ENCODE results near the gene PCNX1.

PCNX1 gene

DNA sequence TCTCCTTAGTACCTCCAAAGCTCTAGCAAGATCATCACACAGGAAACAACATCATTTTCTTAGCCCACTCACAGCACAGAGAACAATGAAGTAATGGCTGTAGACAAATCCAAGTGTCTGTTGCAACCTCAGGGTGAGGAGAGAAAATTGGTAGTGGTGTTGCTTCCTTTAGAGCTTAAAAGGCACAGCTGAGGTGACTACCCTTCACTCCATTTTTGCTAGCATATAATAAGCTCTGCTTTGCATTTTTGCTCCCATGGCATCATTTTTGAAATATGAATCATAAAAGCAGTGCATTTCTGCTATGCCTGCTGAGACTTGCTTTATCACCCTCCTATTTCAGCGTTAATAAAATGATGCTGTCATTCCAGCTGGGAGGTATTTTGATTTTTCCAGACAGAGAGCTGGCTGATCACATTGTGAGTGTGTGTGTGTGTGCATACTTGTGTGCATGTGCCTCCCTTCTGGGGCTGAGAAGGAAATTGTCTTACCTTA is 18.5 kb upstream of the PCNX1 start:
- DNase-seq (ENCODE audit: low spot score): no peak

DNA sequence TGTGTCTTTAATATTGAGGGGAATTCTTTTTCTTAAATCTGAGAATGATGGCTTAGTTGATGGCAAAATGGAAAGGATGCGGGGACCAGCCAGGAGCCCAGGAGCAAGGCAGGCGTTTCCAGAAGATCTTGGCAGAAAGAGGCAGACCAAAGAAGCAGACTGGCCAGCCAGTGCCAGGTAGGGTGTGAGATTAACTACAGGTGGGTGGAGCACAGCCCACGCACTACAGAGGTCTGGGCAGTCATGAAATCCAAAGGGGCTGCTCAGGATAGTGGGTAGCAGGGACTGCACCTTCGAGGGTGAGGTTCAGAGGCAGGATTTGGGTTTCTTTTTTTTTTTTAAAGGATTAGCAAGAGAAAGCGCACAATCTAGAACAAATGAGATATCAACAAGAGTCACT is 17.7 kb upstream of the PCNX1 start:
- DNase-seq (ENCODE audit: low spot score): no peak

DNA sequence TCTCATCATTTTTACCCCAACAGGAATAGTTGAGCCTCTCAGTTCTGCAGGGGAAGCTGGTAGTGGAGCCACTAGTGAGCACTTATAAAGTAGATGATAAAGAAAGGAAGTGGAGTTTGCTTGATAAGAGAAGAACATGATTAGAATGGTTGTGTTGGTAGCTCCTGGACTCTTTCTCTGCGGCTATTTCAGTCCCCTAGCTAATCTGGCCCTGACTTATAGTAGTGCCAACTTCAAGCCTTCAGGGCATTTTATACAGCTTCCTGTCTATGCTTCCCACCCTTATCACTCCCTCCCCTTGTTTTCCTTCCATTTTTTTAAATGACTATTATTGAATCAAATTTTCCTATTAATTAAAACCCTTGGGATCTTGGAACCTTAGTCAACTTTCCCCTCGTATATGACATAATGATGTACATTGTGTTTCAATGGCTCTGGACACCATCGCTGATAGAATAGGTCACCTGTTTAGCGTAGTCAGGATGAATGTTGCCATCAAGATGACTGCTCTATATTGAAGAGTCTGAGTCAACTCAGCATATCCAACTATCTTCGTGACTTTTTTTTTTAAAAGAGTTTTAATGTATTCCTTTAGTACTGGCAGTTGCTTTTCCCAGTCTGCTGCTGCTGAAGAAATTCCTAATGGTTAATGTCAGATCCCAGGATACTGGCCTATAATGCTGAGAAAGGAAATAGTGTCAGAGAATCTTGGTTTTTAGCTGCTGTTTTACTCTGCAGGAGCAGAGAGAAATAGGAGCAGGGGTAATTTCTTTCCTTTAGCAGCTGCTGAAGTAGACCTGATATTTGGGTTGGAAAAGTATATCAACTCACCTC is 16.2 kb upstream of the PCNX1 start:
- no peak for DNase-seq (ENCODE audit: low spot score)

DNA sequence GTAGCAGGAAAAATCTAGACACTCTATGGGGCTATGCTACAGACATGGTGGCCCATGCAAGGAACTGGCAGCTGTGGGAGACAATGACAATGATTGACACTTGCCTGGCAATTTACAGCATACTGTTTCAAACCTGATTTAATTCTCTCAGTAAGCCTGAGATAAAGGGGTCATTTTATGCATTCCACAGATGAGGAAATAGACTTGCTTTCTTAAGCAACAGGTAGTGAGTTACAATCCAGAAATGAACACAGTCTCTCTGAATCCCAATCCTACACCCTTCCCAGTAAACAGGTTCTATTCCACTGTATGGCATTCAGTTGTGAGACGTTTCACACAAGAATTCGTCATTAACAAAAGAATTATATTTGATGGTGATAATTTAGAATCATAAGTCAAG is 15.5 kb upstream of the PCNX1 start:
- no peak for DNase-seq (ENCODE audit: low spot score)

DNA sequence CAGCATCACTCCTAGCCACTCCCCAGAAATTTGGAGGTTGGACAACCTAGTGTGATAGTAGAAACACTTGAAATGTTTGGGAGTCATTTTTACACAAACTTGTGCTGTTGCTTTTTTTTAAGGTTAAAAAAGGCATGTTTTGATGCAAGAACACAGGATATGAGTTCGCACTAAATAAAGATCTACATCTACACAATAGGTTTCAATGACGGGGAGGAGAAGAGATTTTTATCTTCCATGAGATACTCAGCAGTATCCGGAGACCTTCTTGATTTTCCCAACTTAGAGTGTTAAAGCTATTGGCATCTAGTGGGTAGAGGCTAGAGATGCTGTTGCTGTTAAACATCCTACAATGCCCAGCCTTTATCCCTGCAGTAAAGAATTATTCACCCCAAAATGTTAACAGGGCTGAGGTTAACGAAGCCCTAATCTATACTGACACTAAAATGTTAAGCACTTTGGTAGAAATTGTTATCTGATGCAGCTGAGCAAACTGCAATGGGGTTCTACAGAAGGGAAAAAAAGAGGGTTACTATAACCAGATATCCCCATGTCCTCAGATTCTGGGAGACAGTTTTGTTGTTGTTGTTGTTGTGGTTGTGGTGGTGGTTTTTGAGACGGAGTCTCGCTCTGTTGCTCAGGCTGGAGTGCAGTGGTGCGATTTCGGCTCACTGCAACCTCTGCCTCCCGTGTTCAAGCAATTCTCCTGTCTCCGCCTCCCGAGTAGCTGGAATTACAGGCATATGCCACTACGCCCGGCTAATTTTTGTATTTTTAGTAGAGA is 14.0 kb upstream of the PCNX1 start:
- no peak for DNase-seq (ENCODE audit: low spot score)

DNA sequence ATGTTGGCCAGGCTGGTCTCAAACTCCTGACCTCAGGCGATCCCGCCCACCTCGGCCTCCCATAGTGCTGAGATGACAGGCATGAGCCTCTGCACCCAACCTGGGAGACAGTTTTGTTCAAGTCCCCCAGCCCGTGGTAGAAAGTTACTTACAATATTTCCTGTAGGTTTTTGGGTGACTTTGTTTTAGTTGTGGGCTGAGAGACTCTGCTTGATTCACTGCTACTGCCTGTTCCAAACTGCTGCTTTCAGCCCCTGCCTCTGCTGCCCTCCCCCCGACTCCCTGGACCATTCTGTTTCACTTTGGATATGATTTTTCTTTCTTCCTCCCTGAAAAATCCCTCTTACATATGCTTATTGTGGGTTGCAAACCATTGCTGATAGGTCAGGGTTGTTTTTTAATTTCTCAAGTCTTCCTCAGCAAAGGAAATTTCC is 13.4 kb upstream of the PCNX1 start:
- DNase-seq (ENCODE audit: low spot score): no peak

DNA sequence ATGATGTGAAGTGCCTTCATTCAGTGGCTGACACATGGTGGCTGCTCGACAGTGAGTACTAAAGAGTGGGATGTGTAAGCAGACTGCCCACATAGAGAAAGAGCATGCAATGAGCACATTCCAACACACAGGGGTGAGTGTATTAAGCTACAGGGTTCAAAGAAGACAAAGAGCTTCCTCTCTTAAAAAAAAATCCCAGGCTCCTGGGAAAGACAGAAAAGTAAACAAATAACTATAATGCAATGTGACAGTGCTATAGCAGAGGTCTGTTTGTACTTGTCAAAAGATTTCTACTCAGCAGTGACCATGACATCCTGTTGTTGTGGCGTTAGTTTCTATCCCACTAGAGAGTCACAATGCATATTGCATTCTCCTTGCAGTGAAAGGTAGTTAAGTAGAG is 12.4 kb upstream of the PCNX1 start:
- no peak for DNase-seq (ENCODE audit: low spot score)

DNA sequence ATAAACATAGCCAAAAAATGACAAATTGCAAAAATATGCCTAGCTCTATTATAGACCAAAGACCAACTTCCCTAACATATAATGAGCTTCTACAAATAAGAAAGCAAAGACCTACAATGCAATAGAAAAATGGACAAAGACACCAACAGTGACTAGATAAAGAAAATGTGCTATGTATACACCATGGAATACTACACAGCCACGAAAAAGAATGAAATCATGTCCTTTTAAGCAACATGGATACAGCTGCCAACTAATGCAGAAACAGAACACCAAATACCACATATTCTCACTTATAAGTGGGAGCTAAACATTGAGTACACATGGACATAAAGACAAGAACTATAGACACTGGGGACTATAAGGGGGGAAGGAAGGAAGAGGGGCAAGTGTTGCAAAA is 10.9 kb upstream of the PCNX1 start:
- DNase-seq (ENCODE audit: low spot score): no peak

DNA sequence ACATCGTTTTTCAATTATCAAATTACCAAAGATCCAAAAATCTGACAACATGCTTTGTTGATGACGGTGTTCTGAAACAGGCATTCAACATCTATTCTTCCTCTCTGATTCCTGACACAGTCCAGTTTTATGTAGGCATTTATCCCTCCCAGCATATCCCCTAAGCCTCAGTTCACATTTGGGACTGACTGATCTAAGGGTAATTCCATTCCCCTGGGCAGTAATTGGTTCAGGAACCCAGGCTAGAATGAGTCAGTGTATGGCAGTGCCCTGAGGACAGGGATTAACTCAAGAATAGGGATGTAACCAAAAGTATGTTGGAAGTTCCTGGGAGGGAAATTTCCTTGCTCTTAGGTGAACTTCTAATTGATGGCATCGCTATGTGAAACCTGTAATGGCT is 10.3 kb upstream of the PCNX1 start:
- DNase-seq (ENCODE audit: low spot score): no peak

DNA sequence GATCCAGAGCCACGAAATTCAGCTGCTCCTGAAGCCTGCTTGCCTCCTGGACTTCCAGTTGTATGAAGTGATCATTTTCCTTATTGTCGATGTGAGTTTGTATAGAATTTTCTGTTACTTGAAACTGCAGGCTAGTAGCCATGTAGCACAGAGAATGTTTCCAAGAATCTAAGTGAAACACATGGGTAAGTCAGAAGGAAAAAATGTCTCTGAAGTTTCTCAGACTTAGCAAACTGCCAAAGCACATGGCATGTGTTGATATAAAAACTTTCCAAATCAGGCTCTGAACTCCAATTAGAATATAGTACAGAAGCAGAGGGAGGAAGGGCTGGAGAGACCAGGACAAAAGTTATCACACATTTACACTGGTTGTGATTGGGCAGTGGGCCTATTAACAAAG is 9.8 kb upstream of the PCNX1 start:
- no peak for DNase-seq (ENCODE audit: low spot score)

DNA sequence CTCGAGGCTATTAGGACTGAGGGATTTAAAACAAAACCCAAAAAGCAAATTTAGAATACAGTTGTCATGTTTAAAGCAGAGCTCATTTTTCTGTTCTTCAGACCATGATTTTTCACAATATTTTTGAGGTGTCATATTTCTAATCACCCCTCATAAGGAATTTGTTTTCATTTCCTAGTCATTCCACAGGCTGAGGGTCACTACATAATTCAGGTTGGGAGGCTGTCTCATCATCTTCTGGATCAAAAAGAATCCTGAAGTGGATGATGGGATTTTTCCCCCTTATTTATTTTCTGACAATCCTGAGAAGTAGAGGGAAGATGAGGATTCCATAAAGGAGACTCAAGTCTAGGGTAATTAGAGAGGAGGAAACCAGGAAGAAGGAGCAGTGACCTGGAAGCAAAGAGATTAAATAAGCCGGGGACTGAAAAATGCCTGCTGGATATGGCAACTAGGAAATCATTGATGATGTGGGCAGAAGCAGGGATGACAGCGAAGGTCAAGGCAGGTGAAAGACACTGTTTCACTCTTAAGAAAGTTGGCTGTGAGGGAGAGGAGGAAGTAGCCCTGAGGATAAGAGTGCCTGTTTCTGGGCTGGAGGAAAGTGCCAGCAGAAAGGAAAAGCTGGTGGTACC is 9.0 kb upstream of the PCNX1 start:
- DNase-seq (ENCODE audit: low spot score): no peak

DNA sequence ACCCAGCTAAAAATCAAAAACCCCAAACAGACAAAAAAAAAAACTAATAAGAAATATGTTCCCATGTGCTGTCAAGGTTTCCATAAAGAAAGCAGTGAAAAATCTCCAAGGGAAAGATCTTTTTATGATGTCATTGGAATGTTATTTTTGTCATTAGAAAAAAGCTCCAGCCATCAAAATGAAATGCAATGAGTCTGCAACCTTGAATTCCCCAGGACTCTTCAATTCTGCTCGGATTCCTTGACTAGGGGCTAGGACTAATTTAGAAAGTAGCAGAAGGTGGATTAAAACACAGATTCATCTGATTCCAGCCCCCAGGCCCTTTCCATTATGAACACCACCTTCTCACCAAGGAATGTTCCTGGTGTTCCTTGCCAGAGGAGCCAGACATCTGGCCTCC is 6.0 kb upstream of the PCNX1 start:
- DNase-seq (ENCODE audit: low spot score): no peak

DNA sequence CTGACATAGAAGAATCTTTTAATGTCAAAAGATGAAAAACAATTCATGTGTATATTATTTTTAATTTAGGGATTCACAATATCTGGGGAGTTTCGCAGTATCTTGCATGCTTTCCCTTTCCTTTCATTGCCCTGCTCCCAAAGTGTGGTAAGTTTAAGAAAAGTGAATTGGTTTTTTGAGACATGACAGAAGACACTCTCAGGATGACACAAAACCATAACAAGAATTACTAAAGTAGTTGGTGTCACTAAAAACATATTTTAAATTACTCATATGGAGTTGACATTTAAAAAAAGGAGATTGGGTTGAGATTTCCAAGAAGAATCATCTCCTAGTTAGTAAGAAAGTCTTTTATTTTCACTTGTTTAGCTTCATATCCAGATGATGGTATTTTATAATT is 5.1 kb upstream of the PCNX1 start:
- no peak for DNase-seq (ENCODE audit: low spot score)

DNA sequence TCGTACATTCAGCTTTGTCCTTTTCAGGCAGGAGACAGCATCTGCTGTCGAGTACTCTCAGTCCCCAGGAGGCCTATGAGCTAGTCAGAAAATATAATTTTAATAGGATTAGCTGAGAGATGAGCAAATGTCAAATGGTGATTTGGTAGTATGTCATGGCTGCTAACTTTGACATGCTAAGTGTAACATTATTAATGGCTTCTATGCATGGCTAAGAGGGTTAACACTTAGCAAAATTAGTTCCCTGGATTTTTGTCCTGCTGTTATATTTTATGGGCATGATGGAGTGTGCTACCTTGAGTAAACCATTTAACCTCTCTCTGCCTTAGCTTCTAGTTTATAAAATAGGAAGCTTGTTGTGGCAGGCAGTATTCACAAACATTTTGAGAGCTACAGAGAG is 2.9 kb upstream of the PCNX1 start:
- no peak for DNase-seq (ENCODE audit: low spot score)

DNA sequence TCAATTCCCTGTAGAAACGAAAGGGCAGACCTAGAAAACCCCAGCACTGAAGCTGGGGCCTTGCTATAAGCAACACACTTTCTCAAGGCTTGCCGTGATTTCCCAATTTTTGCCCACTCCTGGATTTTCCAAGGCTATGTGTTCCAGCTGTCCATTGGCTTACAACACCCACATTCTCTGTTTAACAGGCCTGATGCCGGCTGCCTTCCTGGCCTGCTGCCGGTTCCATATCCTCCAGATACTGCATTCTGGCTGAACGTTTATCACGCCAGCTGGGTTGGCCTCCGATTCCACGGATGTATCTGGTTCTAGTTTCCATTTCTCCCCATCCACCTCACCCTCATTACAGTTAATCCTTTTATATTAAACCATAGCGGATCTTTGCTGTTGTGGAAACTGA is 2.0 kb upstream of the PCNX1 start:
- no peak for DNase-seq (ENCODE audit: low spot score)

DNA sequence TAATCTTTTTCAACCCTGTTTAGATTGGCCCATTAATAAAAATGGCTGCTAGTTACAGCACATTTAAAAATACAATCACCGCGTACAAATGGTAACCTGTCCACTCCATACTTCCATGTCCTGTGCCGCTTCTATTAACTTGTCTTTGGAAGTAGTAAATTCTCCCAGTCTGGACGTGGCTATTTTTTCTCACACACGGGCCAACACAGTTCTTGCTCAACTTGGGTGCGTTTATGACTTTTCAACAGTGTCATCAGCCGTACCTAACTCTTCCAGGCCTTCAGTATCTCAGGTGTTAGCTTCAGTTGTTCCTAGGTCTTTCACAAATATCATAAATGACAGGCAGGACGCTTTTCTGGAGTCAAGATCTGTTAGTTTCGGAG is 475 bp upstream of the PCNX1 start:
- DNase-seq (ENCODE audit: low spot score): no peak

DNA sequence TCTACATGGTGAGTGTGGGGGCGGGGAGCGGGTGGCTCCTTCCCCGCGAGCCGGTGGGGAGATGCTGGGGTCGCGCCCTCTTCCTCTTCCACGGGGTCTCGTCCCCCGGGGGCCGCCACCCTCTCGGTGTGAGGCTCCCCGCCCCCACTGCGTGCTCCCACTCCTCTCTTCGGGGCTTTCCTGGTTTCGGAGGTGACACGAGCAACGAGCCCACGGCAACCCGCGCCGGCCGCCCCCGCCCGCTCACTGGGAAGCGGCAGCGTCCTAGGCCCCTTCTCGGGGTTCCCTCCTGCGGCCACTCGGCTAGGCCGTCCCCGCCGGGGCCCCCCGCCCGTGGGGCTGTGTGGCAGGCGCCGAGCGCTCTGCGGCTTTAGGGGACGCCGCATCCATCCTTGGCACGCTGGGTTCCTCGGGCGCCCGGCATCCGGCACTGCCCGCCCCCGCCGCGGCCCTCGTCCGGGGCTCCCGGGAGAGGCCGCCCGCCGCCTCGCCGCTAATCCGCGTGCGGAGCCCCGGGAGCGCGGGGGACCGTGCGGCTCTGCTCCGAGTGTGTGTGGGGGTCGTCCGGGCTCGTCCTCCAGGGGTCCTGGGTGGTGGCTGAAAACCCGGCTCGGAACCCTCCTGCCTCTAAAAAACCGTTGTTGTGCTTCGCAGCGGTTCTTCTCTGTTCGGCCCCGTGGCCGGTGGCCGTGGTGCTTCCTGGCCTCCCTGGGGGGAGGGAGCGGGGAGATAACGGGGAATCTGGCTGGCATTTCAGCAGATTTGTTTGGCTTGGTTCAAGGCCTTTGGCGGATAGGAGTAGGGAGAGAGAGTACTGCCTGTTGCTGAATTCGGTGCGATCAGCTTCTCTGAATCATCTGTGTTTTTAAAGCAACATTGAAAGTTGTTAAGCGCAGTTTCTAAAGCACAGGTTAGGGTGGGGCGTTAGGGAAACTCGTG is 1.0 kb downstream of the PCNX1 start:
- DNase-seq (ENCODE audit: low spot score): peak; percentile 54

DNA sequence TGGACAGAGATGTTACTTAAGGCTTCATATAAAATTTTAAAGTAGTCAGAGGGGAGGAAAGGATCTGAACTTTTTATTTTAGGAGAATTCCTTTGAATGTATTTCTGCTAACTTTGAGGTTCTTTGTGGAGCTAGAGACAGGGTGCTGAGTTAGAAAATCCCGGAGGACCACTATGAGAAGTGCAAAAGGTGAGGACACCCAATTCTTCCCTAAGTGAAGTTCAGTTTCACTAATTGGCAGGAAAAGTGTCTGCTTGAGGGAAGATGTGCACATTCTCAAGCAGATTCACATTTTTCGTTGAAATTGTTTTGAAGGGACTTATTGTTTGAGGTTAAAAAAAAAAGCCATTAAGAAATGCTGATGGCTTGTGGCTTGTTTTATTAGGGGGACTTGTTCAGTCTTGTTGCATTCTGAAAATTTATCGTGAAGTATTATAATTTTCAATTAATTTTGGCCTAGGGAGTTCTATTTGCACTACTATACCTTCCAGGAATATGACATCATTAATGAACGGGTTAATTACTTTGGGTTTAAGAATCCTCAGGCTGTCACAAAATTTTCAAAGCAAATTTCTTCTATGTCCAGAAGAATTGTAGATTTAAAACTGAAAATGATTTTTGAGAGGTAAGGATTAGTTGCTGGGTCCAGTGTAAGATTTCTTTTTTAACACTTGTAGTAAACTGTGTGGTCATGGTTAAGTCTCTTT is 1.8 kb downstream of the PCNX1 start:
- DNase-seq (ENCODE audit: low spot score): no peak

DNA sequence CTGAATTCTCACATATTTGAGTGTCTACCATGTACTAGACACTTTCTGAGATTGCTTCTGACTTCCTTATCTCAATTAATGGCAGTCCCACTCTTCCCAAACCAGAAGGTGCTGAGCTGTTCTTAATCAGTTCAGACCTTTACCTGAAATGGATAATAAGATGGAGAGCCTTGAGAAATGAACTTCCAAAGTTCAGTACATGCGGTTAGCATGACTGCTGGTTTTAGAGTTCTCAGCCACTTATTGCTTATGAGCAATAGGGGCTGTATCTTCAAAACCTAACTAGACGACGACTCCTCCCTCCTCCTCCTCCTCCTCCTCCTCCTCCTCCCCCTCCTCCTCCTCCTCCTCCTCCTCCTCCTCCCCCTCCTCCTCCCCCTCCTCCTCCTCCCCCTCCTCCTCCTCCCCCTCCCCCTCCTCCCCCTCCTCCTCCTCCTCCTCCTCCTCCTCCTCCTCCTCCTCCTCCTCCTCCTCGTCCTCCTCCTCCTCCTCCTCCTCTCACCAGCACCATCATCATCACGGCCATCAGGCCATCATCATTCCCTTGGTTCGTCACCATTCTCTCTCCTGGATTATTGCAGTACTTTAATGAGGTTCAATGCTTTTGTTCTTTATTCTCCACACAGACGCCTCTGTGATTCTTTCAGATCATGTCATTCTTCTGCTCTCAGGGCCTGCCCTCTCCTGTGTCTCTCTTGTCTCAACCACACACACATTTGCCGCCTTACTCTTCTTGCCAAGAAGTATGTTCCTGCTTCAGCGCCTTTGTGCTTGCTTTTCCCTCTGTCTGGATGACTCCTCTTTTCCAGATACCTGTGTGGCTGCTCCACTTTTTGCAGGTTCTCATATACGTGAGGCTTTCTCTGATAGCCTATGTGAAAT is 2.7 kb downstream of the PCNX1 start:
- no peak for DNase-seq (ENCODE audit: low spot score)

DNA sequence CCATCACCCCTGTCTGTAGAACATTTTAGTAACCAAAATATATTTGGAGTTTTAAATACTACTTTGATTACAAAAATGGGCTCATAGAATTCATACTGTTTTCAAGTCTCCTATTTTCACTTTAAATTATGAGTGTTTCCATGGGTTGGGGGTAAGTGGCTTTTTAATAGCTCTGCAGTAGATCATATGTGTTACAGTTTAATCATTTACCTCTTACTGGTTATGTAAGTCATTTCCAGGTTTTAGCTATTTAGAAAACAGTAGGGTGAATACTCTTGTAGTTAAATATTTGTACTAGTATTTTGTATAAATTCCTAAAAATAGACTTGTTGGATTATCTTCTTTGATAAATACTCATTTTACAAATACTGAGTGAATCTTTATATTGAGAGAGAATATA is 8.2 kb downstream of the PCNX1 start:
- DNase-seq (ENCODE audit: low spot score): no peak
